Muscle layer of colon (tissue), 2 donors: ENCODE measurements around the gene ATP8A2.

ENCODE experiments used
- H3K27ac ChIP-seq: one replicate; pipeline ENCODE4 v1.7.0; 2013; ENCODE audit warnings: low read depth, mild to moderate bottlenecking, low read length, moderate library complexity
- H3K27me3 ChIP-seq, 2 donors: one replicate each; pipeline ENCODE4 v1.7.0; 2013; ENCODE audit warnings: low read length in 2 of 2, mild to moderate bottlenecking in 2 of 2; ENCODE audit not compliant: insufficient read depth in 2 of 2, control insufficient read depth in 1 of 2
- H3K36me3 ChIP-seq: one replicate; pipeline ENCODE4 v1.7.0; 2013; ENCODE audit warnings: mild to moderate bottlenecking, low read length; ENCODE audit not compliant: insufficient read depth
- H3K4me1 ChIP-seq: one replicate; pipeline ENCODE4 v1.7.0; 2013; ENCODE audit warnings: mild to moderate bottlenecking, low read length; ENCODE audit not compliant: insufficient read depth
- H3K4me3 ChIP-seq, 2 donors: one replicate each; pipeline ENCODE4 v1.7.0; 2013; ENCODE audit warnings: low read length in 2 of 2, low read depth in 1 of 2, mild to moderate bottlenecking in 1 of 2, moderate library complexity in 1 of 2
- H3K9ac ChIP-seq: one replicate; pipeline ENCODE4 v1.7.0; 2013; ENCODE audit warnings: low read length
- H3K9me3 ChIP-seq: one replicate; pipeline ENCODE4 v1.7.0; 2013; ENCODE audit warnings: mild to moderate bottlenecking, low read length
- donor health status: abdominal sarcoma.
- donor health status: Adenocarcinoma of cecum.

ATP8A2 gene

DNA sequence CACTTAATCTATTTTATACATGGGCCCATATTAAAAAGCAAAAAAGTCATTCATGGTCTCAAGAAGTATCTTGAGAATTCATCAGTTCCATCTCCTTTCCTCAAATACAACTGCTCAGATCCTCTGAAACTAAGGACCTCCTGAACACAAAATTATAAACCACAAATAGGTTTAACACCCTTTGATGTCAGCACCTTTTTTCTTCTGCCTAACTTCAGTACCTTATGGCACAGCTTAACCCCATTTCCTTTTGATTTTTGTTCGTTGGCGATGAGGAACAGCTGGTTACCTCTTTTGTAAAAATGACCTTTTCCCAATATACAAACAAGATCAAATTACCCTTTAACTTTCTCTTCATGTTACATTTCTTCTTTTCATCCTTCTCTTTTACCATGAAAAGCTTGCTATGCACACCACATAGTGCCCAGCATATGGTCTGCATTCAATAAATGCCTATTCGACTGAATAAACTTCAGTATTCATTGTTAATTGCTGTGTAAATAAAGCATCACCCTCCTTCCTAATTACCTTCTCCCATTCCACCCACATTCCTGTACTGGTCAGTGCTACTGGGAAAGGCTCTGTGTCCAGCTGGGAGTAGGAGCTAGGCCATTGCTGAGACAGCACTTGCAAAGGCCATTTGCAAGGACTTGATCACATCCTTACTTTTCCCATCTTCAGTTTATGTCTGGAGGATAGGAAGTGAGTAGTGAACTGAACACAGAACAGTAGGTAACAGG lies 362.1 kb downstream of the ATP8A2 start:
- Histone ChIP-seq H3K36me3 (no peaks in the 10 kb centered on the region), H3K4me3 (no peak overlapping the region), H3K9me3 (no peaks in the 10 kb centered on the region), H3K27ac (no peak overlapping the region), H3K9ac (no peak overlapping the region), H3K4me1 (no peaks in the 10 kb centered on the region), H3K27me3 (no peaks in the 10 kb centered on the region)

DNA sequence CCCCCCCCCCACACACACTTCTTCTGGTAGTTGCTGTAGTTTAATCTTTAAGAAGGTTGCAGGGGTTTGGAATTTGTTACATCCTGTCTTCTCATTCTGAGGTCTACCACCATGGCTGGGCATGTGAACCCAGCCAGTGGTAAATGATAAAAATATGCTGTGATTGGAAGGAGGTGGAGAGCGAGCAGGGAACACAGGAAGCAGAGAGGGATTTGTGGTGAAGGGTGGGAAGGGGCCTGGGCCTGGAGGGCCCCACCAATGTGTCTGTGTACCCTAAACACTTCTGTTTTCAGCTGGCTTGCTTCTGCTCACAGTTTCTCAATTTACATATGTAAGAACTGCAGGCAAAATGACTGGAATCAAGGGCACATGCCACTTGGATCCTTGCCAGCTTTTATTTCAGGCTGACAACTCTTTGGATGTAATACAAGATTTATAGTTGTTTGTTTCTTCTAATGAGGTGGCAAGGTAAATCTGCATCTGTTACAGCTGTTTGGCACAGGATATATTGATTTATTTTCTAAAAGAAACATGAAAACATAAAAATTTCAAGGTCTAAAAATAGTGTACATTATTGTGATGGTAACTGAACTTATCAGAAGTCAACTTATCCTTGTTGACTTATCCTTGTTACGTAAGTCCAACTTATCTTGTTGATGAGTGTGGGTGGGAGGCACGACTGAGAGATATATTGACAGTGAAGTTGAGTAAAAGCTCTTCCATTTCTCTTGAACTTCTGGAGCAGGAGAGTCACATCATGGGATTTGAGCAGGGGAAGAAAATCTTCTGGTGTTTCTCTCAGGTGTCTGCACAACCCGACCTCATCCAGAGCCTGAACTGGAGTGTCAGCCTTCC lies 366.8 kb downstream of the ATP8A2 start:
- Histone ChIP-seq H3K27ac (no peak overlapping the region), H3K4me1 (no peaks in the 10 kb centered on the region), H3K27me3 (no peaks in the 10 kb centered on the region), H3K9me3 (no peaks in the 10 kb centered on the region), H3K4me3 (no peak overlapping the region), H3K36me3 (no peaks in the 10 kb centered on the region), H3K9ac (no peak overlapping the region)

DNA sequence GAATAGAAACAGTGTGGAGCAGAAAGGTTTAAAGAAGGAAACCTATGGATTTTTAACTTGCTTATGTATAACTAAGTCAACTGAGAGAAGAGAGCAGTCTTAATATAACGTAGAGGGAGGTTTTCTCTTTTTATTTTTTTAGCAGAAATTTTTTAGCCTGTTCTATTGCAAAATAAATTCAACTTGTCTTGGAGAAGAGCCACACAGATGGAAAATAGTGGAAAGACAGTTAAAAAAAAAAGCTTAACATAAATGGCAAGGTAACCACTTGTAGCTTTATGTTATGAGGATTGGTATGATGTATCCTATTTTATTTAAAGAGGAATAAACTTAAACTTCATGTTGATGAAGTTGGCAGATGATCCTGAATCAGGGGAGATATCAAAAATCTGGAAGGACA lies 367.6 kb downstream of the ATP8A2 start:
- Histone ChIP-seq H3K9ac (no peak overlapping the region), H3K4me1 (no peaks in the 10 kb centered on the region), H3K4me3 (no peak overlapping the region), H3K27ac (no peak overlapping the region), H3K9me3 (no peaks in the 10 kb centered on the region), H3K27me3 (no peaks in the 10 kb centered on the region), H3K36me3 (no peaks in the 10 kb centered on the region)

DNA sequence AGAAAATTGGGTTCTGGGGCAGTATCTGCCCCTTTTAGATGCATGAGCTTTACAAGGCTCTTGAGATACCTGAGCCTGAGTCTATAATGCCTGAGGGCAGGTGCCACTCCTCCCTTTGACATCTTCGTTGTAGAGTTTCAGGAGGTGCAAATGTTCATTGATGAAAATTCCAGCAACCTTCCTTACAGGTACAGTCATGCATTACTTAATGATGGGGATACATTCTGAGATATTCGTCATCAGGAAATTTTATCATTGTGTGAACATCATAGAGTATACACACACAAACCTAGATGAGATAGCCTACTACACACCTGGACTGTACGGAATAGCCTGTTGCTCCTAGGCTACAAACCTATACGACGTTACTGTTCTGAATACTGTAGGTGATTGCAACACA lies 370.0 kb downstream of the ATP8A2 start:
- Histone ChIP-seq H3K4me1 (no peaks in the 10 kb centered on the region), H3K27ac (no peak overlapping the region), H3K27me3 (no peaks in the 10 kb centered on the region), H3K36me3 (no peaks in the 10 kb centered on the region), H3K4me3 (no peak overlapping the region), H3K9ac (no peak overlapping the region), H3K9me3 (no peaks in the 10 kb centered on the region)

DNA sequence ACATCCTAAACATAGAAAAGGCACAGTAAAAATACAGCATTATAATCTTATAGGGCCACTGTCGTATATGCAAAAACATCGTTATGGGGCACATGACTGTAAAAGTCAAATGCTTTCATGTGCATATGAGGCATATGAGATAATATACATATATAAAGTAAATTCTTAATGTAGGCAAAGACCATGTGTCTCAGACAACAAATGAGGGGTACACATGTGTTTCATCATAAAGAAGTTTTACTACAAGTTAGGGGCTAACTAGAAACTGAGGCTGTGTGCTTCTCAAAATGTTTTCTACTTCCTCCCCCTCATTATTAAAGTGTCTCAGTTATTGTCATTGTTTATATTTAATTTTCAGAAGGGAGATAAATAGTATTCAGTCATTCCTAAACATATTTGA lies 370.4 kb downstream of the ATP8A2 start:
- H3K27me3 ChIP-seq = no peaks in the 10 kb centered on the region
- no peak overlapping the region for H3K27ac ChIP-seq
- H3K4me1 ChIP-seq = no peaks in the 10 kb centered on the region
- H3K9ac ChIP-seq = no peak overlapping the region
- no peaks in the 10 kb centered on the region for H3K9me3 ChIP-seq
- no peak overlapping the region for H3K4me3 ChIP-seq
- H3K36me3 ChIP-seq = no peaks in the 10 kb centered on the region

DNA sequence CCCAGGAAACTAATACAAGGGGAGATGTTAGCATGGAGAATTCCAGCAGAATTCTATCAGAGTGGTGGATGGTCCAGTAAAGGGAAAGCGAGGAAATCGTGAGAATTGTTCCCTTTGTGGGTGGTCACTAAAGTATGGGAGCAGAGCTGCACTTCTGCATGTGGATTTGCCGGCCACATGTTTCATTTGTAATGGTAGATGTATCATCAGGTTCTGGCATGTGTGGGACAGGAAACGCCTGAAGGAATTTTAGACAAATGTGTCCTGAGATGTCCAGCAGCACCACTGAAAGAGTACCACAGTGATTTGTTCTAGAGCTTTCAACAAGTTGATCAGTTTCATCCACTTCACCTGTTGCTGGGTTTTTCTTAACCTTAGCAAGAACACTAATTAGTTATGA lies 371.6 kb downstream of the ATP8A2 start:
- Histone ChIP-seq H3K36me3 (no peaks in the 10 kb centered on the region), H3K4me3 (no peak overlapping the region), H3K9me3 (no peaks in the 10 kb centered on the region), H3K27me3 (no peaks in the 10 kb centered on the region), H3K4me1 (no peaks in the 10 kb centered on the region), H3K9ac (no peak overlapping the region), H3K27ac (no peak overlapping the region)

DNA sequence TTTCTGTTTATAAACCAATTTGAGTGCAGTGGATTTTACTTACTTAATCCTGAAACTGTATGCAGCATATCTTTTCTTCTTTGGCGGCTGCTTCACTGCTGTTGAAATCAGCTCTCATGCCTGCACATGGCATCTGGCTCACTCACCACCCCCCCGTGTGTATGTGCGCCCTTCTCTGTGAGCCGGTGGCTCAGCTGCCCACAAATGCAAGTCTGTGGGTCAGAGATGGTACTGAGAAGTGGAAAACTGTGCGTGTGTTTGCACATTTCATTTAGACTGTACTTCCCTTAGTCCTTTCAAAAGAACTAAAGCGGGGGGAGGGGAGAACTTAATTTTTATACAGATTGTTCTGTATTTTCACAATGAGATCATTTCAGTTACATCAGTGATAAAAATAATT lies 372.4 kb downstream of the ATP8A2 start:
- Histone ChIP-seq H3K27me3 (no peaks in the 10 kb centered on the region), H3K27ac (no peak overlapping the region), H3K9me3 (no peaks in the 10 kb centered on the region), H3K4me1 (no peaks in the 10 kb centered on the region), H3K4me3 (no peak overlapping the region), H3K9ac (no peak overlapping the region), H3K36me3 (no peaks in the 10 kb centered on the region)

DNA sequence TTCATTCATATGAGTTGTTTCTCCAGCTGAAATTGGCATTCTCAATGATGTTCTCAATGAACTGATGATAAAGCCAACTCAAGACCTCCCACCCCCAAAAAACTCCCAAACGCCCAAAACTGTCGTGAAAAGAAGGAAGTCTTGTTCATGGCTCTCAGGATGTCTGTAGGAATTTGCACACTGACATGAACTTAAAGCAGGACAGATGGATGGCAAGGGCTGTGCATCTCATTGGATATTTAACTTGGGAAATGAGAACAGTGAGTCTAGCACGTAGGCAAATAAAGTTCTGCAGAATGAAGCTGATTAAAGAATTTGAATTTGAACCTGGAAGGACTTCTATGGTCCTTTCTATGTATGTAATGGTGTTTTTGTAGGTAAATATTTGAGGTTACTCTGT lies 374.4 kb downstream of the ATP8A2 start:
- no peaks in the 10 kb centered on the region for H3K36me3 ChIP-seq

DNA sequence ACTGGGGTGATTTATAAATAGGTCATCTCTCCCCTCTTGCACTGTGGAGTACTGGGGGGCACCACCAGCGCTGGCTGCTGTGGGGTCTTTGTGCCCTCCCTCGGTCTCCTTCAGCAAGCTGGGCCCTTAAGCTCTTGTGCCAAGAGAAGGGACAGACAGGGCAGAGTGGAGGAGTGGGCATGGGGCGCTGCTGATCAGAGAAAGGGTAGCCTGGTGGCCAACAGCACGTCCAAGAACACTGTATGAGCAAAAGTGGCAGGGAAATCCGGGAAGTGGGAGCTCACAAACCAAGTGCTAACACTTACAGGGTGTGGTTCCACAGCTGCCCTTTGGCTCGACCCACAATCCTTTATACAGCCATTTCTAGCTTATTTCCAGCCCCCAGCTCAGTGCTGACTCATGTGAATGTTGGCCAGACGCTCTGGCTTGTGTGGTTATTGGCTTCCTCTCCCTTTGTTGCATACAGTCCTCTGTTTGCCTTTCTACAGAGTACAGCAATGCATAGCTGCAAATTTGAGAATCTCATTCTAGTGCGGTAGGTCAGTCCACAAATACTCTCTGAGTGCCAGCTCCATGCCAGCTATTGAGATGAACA lies 381.3 kb downstream of the ATP8A2 start:
- no peaks in the 10 kb centered on the region for H3K27me3 ChIP-seq
- no peaks in the 10 kb centered on the region for H3K9me3 ChIP-seq

More for the DNA sequence above, 374.4 kb downstream of the ATP8A2 start:
- no peaks in the 10 kb centered on the region for H3K4me1 ChIP-seq
- no peaks in the 10 kb centered on the region for H3K27me3 ChIP-seq
- H3K9ac ChIP-seq = no peak overlapping the region
- H3K9me3 ChIP-seq = no peaks in the 10 kb centered on the region
- no peak overlapping the region for H3K4me3 ChIP-seq
- no peak overlapping the region for H3K27ac ChIP-seq

DNA sequence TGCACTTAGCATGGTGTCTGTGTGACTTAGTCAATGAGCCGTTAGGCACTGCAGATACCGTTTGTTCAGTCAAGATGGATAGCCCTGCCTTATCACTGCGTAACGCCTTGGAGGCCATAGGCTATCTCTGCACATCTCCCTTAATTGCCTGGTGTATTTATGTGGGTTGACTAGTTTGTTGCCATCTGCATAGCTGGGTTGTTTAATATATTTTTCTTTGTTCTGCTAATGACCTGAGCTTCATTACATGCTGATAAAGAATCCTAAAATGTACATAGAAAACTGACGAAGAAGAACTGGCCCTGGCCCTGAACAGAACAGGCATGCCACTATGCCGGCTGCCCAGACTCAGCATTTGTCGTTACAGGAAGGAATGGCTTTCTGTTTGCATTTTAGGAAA lies 382.2 kb downstream of the ATP8A2 start:
- no peaks in the 10 kb centered on the region for H3K27me3 ChIP-seq
- H3K9ac ChIP-seq = no peak overlapping the region
- H3K4me3 ChIP-seq = no peak overlapping the region
- H3K9me3 ChIP-seq = no peaks in the 10 kb centered on the region
- no peaks in the 10 kb centered on the region for H3K4me1 ChIP-seq
- H3K27ac ChIP-seq = no peak overlapping the region
- no peaks in the 10 kb centered on the region for H3K36me3 ChIP-seq

More for the DNA sequence above, 381.3 kb downstream of the ATP8A2 start:
- no peak overlapping the region for H3K9ac ChIP-seq
- H3K27ac ChIP-seq = no peak overlapping the region
- H3K4me1 ChIP-seq = no peaks in the 10 kb centered on the region
- no peak overlapping the region for H3K4me3 ChIP-seq
- H3K36me3 ChIP-seq = no peaks in the 10 kb centered on the region

DNA sequence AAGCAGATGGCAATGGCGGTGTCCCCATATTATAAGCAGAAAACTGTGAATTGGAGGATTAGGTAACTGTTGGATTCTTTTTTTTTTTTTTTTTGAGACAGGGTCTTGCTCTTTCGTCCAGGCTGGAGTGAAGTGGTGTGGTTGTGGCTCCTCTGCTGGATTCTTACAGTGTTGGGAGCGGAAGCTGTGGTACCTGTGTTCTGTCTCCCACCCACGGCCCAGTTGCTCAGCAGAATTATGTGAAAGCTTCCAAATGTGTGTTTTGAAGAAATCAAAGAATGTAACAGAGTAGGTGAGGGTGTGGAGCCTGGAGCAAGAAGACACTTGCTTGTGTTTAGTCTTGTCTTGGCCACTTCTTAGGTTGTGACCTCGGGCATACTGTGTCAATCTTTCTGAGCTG lies 384.5 kb downstream of the ATP8A2 start:
- Histone ChIP-seq H3K9me3 (no peaks in the 10 kb centered on the region), H3K9ac (no peak overlapping the region), H3K4me3 (no peak overlapping the region), H3K4me1 (no peaks in the 10 kb centered on the region), H3K27me3 (no peaks in the 10 kb centered on the region), H3K27ac (no peak overlapping the region), H3K36me3 (no peaks in the 10 kb centered on the region)
